ENCODE results near the gene JARID2.

DNA sequence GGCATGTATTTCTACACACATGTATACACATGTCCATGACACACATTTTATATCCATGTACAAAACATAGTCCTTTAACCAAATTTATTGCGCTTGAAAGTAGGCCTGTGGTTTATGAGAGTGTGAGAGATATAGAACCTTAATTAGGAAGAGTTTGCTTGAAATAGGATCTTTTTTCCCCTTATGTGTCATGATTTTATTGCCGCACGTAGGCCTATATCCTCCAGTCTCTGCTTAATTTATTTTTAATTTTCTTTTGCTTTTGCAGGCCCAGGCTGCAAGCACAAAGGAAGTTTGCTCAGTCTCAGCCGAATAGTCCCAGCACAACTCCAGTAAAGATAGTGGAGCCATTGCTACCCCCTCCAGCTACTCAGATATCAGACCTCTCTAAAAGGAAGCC is 205.9 kb downstream of the JARID2 start:
- TF ChIP-seq, protein P1, sequence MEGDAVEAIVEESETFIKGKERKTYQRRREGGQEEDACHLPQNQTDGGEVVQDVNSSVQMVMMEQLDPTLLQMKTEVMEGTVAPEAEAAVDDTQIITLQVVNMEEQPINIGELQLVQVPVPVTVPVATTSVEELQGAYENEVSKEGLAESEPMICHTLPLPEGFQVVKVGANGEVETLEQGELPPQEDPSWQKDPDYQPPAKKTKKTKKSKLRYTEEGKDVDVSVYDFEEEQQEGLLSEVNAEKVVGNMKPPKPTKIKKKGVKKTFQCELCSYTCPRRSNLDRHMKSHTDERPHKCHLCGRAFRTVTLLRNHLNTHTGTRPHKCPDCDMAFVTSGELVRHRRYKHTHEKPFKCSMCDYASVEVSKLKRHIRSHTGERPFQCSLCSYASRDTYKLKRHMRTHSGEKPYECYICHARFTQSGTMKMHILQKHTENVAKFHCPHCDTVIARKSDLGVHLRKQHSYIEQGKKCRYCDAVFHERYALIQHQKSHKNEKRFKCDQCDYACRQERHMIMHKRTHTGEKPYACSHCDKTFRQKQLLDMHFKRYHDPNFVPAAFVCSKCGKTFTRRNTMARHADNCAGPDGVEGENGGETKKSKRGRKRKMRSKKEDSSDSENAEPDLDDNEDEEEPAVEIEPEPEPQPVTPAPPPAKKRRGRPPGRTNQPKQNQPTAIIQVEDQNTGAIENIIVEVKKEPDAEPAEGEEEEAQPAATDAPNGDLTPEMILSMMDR (IDR thresholded peaks at IDR 0.05; ENCODE audit: poor library complexity, severe bottlenecking): no peak
- no peak for TF ChIP-seq POLR2AphosphoS5 (IDR thresholded peaks at IDR 0.05)
- TF ChIP-seq EP300 (conservative IDR thresholded peaks at IDR 0.05; ENCODE audit: poor library complexity, severe bottlenecking): no peak
- no peak for TF ChIP-seq EZH2 (IDR thresholded peaks at IDR 0.05; ENCODE audit: borderline replicate concordance, insufficient read depth, low read length, poor library complexity, severe bottlenecking)
- no peak for TF ChIP-seq MXI1 (conservative IDR thresholded peaks at IDR 0.05; ENCODE audit: poor library complexity, severe bottlenecking)
- TF ChIP-seq, protein P2, sequence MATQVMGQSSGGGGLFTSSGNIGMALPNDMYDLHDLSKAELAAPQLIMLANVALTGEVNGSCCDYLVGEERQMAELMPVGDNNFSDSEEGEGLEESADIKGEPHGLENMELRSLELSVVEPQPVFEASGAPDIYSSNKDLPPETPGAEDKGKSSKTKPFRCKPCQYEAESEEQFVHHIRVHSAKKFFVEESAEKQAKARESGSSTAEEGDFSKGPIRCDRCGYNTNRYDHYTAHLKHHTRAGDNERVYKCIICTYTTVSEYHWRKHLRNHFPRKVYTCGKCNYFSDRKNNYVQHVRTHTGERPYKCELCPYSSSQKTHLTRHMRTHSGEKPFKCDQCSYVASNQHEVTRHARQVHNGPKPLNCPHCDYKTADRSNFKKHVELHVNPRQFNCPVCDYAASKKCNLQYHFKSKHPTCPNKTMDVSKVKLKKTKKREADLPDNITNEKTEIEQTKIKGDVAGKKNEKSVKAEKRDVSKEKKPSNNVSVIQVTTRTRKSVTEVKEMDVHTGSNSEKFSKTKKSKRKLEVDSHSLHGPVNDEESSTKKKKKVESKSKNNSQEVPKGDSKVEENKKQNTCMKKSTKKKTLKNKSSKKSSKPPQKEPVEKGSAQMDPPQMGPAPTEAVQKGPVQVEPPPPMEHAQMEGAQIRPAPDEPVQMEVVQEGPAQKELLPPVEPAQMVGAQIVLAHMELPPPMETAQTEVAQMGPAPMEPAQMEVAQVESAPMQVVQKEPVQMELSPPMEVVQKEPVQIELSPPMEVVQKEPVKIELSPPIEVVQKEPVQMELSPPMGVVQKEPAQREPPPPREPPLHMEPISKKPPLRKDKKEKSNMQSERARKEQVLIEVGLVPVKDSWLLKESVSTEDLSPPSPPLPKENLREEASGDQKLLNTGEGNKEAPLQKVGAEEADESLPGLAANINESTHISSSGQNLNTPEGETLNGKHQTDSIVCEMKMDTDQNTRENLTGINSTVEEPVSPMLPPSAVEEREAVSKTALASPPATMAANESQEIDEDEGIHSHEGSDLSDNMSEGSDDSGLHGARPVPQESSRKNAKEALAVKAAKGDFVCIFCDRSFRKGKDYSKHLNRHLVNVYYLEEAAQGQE (IDR thresholded peaks at IDR 0.05; ENCODE audit: borderline replicate concordance): no peak
